Kidney capillary endothelial cell (primary cell): ENCODE results near the gene TLE1.
"Not testable (repeated sequence)": the region's sequence is repeated elsewhere in the genome, so short reads cannot be mapped to it uniquely, and the experiment has no call there.

Experiments used
- DNase-seq: peaks from one replicate; pipeline ENCODE4 v3.0.0-alpha.2; 2018; ENCODE audit warnings: low spot score

Gene TLE1

GRCh38 chr9:81621785-81622259 is 67.5 kb downstream of the TLE1 start:
- no peak for DNase-seq

- DNase-seq, result no peak
These were observed 68.2 kb downstream of the TLE1 start for GRCh38 chr9:81621118-81621517.

GRCh38 chr9:81620002-81620390 is 69.4 kb downstream of the TLE1 start:
- DNase-seq, result no peak

- no peak for DNase-seq
These were observed 69.9 kb downstream of the TLE1 start for GRCh38 chr9:81619353-81620001.

DNA sequence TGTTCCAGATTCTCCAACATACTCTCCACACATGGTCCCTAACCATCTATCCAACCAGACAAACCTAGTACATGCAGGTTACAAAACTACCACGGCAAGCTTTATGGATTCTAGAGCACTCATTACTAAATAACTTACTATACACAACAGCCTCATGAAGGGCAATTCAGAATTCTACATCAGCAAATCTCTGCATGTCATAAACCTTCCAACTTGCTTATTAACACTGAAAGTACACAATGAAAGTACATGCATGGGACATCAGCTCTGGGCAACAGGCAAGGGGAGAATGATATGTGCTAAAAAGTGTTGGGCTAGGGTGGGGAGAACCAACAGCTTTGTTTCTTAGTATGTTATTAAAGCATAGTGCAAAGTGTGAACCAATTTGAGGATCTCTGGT is 70.4 kb downstream of the TLE1 start:
- DNase-seq, result no peak

- DNase-seq, result no peak
These were observed 73.2 kb downstream of the TLE1 start for GRCh38 chr9:81616141-81616540.

DNA sequence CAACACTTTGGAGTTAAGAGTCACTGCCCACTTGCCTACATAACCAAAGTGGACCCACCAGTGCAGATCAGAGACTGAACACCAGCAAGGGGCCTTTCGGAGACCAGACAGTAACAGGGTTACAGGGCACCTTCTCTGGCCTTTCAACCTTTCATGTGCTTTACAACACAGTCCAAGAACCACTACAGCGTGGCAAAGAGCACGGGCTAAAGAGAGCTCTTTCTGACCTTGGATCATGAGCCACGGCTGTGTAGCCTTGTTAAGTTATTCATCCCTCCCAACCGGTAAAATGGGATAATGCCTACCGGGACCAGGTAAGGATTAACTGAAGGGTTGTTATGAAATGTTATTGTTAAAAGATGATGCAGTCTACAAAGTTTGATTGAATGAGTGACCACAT is 75.0 kb downstream of the TLE1 start:
- DNase-seq, result no peak

DNA sequence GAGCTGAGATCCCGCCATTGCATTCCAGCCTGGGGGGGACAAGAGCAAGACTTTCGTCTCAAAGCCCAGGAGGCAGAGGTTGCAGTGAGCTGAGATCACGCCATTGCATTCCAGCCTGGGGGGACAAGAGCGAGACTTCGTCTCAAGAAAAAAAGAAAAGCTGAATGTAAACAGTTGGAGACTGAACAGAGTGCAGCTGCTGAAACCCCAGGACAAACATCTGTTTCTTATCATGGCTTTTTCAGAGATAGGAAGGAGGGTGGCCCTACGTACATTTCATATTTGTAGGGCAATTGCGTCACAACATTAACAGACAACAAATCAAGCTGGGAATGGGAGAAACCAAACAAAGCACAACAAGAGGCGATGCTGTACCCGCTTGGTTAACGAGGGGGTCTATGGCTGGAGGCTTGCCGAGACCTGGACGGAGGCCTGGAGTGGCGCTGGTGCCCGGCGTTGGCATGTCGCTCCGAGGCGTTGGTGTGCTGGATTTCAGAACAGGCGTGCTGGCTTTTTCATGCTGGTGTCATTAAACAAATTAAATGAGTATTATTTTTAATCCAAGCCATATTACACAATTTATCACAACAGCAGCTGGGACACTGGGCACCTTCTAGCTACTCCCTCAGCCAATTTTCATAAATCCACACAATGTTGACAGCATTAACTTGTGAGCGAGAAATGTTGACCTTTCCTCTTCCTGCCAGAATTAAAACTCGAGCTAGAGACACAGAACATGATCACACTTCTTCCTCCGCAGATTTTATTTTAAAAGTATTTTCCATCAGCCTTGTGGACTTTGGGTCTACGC is 76.1 kb downstream of the TLE1 start:
- no peak for DNase-seq

DNA sequence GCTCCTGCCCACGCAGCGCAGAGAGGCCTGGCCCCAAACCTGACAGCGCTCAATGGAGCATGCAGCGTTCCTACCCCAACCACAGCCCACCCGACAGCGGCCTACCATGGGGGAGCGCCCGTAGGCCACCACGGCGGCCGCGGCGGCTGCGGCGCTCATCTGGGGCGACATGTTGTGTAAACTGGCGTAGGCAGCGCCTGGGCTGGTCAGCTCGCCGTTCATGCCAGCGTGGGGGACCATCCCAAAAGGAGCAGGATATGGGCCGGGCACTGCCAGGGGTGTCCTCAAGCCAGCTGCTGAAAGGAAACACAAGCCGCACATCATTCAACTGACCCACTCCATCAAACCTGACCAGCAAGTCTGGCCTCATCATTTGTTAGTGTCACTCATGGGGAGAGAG is 77.7 kb downstream of the TLE1 start:
- no peak for DNase-seq

DNA sequence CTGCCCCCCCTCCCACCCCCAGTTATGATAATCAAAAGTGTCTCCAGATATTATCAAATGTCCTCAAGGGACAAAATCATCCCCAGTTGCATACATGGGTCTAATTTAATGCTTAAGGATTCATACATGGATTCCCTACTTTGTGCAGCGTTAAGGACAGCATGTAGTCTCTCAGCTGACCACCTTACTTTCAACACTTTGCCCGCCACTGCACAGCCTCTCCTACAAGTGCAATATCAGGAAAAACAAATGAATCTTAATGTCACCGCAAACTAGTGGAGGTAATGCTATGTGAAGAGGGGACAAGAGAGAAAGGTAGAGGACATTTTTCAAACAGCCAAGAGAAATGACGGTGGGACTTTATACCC is 78.6 kb downstream of the TLE1 start:
- no peak for DNase-seq

GRCh38 chr9:81609782-81610739 is 79.3 kb downstream of the TLE1 start:
- no peak for DNase-seq

DNA sequence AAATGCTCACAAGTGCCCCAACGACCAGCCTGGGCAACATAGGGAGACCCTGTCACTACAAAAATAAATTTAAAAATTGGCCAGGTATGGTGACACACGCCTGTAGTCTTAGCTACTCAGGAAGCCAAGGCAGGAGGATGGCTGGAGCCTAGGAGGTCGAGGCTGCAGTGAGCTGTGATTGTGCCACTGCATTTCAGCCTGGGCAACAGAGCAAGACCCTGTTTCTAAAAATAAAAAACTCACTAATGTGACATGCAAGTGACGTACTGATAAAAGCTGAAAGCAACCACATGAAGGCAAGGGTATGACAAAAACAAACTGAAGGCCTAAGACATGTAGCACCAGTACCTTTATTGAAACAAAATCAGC is 81.1 kb downstream of the TLE1 start:
- no peak for DNase-seq

- no peak for DNase-seq
These were observed 81.6 kb downstream of the TLE1 start for GRCh38 chr9:81607593-81608288.

DNA sequence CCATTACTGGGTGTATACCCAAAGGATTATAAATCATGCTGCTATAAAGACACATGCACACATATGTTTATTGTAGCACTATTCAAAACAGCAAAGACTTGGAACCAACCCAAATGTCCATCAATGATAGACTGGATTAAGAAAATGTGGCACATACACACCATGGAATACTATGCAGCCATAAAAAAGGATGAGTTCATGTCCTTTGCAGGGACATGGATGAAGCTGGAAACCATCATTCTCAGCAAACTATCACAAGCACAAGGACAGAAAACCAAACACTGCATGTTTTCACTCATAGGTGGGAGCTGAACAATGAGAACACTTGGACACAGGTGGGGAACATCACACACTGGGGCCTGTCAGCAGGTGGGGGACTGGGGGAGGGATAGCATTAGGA is 83.1 kb downstream of the TLE1 start:
- DNase-seq, result not testable (repeated sequence)

DNA sequence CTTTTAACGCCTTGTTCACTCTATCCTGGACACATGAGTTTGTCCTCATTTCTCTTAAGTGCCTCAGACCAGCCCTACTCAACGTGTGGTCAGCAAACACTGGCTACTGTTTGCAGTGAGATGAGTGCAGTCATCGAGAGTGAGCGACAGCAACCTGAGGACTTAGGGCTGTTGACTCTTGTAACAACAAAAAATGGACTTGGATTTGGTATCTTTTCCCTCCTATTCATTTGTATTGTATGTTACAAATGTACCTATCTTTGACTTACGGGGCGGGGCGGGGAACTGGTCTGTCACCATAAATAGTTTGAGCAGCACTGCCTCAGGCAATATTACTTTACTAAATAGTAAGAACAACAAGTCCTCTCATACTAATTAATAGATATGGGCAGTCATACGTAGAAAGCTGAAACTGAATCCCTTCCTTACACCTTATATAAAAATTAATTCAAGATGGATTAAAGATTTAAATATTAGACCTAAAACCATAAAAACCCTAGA is 84.1 kb downstream of the TLE1 start:
- no peak for DNase-seq

GRCh38 chr9:81604306-81605169 is 84.8 kb downstream of the TLE1 start:
- no peak for DNase-seq

DNA sequence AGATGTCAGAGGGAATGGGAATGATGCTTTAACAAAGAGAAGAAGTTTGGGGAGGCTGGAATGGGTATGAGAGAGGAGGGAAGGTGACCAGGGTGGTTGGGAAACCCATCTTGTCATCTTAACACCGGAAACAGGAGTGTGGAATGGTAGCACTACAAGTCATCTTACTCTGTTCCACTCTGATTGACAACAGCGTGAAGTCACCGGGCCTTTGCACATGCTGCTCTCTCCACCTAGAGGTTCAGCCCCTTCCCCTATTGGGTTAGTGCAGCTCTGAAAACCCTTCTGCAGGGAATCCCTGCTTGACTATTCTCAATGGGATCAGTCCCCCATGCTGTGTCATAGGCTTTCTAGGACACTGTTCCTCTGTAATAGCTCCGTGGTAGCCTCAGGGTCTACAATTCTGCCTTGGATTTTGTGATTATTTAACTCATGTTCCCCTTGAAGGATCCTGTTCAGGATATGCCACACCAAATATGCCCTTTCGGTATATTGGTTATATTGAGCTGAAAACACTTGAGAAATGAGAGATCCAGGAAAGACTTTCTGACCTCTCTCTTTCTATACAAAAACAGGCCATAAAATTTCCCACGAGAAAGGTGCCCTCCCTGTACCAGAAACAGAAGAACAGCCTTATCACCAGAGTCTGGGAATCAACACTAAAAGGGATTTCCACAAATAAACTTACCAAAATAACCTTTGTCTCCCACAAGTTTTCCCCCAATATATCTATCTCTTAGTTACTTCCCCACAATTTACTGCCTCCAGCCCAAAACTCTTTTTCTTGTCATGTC is 86.3 kb downstream of the TLE1 start:
- no peak for DNase-seq

DNA sequence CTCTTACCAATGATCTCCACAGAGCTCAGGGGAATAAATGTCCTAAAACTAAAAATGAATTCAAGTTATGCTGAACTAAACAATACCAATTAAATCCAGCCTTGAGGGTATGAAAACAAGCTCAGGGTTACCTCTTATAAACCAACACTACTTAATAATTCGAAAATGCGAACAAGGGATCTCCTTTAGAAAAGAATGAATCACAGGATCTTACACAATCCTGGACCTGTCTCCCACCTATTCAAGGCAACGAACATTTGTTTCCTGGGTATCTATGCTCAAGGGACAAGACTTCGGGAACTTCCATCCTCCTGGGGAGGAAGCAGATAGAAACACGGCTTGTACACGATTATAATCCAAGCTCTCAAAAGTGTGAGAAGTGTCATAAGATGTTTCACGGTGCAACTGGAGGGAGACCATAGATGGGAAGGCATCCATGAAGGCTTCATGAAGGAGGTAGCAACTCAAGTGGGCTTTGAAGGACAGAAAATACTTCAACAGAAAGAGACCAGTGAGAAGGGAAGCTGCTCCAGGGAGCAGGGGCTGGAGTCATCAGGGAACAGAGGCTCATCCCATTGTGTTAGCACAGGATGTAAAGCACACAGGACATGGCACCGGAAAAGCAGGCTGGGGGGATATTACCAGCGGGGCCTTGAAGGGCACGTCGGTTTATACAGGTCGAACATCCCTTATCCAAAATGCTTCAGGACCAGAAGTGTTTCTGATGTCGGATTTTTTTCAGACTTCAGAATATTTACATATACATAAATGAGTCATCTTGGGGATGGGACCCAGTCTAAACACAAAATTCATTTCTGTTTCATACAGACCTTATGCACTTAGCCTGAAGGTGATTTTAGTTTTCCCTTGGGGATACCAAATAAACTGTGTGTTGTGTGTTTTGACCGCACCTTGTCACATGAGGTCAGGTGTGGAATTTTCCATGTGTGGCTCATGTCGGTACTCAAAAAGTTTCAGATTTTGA is 87.4 kb downstream of the TLE1 start:
- peak; percentile 38 for DNase-seq

GRCh38 chr9:81600631-81601030 is 88.7 kb downstream of the TLE1 start:
- no peak for DNase-seq
